Retinal pigment epithelial cell (primary cell): ENCODE data around the gene RASD2.

Experiments used
- DNase-seq: peaks from one replicate; pipeline ENCODE4 v3.0.0-alpha.2; 2010; ENCODE audit warnings: low read depth
- H3K4me3 ChIP-seq: 2 replicates; pipeline ENCODE4 v1.5.1; 2011; ENCODE audit warnings: mild to moderate bottlenecking, low read length, control low read depth, moderate library complexity
- CTCF ChIP-seq: conservative IDR thresholded peaks from 2 replicates; pipeline ENCODE4 v1.5.1; 2011; ENCODE audit warnings: low read depth, low read length, control low read depth, inconsistent platforms

The RASD2 gene

GRCh38 chr22:35559354-35560005 lies 18.8 kb downstream of the RASD2 start:
- H3K4me3 ChIP-seq = no peak overlapping the region
- TF ChIP-seq CTCF = no peak
- DNase-seq = no peak

- DNase-seq = no peak
- H3K4me3 ChIP-seq = no peak overlapping the region
- no peak for TF ChIP-seq CTCF
These were observed 19.7 kb downstream of the RASD2 start for GRCh38 chr22:35560366-35560765.

- DNase-seq = no peak
- no peak for TF ChIP-seq CTCF
- H3K4me3 ChIP-seq = no peak overlapping the region
These were observed 20.2 kb downstream of the RASD2 start for GRCh38 chr22:35560824-35561223.

GRCh38 chr22:35561796-35562526 lies 21.3 kb downstream of the RASD2 start:
- DNase-seq = no peak
- no peak for TF ChIP-seq CTCF
- H3K4me3 ChIP-seq = no peak overlapping the region

DNA sequence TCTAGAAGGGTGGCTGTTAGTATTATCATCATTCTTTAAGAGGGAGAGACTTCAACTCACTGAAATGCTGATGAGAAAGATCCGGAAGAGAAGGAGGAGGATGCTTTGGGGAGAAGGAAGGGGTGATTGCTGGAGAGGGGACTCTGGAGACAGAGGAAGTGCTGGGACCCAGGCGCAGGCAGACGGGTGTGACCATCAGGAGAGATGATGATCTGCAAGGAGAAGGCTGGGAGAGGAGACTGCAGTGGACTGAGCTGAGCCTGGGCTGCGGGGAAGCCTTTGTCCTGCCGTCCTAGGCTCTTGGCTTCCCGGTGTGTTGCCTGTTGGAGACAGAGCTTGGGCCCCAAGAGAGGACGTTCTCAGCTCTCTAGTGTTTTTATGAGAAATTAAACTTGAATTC lies 22.6 kb downstream of the RASD2 start:
- TF ChIP-seq CTCF = no peak
- no peak for DNase-seq
- no peak overlapping the region for H3K4me3 ChIP-seq

DNA sequence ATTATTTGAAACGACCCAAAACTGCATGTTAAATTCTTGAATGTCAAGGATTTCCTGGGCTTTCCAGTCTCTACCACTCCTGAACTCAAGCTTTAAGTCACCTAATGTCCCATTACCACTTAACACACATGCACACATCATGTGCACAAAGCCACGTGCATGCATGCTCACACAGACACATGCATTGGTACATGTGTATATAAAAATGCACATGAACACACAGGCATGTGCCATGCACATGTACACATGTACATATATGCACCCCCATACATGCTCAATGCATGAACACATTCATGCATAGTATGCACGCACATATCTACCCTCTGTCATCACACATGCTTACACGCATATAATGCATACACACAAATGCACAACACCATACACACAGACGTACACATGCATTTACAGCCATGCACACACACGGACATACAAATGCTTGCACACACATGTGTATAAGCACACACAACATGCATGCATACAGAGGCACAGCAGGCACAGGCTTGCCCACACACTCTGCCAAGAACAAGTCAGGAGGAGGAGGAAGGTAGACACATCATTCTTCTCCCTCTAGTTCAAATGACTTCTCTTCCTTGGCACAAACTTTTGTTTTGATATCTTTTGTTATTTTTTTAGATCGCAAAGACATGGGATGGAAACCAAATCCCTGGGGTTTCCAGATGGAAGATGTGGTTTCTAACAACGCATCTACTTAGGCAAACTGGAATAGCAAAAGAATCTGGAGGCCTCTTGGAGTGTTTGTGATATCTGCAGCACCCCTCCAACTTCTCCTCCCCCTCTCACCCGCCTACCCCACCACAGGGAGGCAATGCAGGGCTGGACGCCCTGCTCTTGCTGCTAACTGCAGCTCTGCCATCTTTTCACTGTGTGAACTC lies 24.6 kb downstream of the RASD2 start:
- H3K4me3 ChIP-seq = no peak overlapping the region
- no peak for DNase-seq
- TF ChIP-seq CTCF = no peak
